Measurements from ENCODE around the gene WDR55. TPM values are rescaled to one million over a fixed set of nuclear protein-coding genes. Genes with fewer than 3 reads are reported as not detected.

The WDR55 gene
- total RNA-seq, 4 donors from 2014 or later, result 33.3 to 76.6 (median 36.1) TPM

GRCh38 chr5:140628711-140629110 lies 36.0 kb upstream of the WDR55 start:
- Histone ChIP-seq H3K27me3 (no peaks in the 10 kb centered on the region), H3K36me3 (no peaks in the 10 kb centered on the region), H3K4me3 (no peak overlapping the region), H3K9me3 (no peaks in the 10 kb centered on the region), H3K4me1 (peaks cover 5 to 25% (median 13%) of the 10 kb centered on the region in 4 donors), H3K27ac (no peak overlapping the region)
- intact Hi-C loops (cut with DNase I; ENCODE audit: low total_unique reads), result no loop called here
- in situ Hi-C loops (cut with MboI; ENCODE audit: low pct_ligation_motif_present in 1 of 4, low pct_unique_long_range_greater_than_20kb in 1 of 4, low sequenced_read_pairs in 3 of 4), result no loop called here
- TF ChIP-seq POLR2AphosphoS5 (IDR thresholded peaks at IDR 0.05), result no peak
- TF ChIP-seq EP300 (IDR thresholded peaks at IDR 0.05; ENCODE audit: low read depth), result no peak
- TF ChIP-seq CTCF (IDR thresholded peaks at IDR 0.05), result no peak
- no peak for TF ChIP-seq POLR2A (IDR thresholded peaks at IDR 0.05)
- 42% methylated on average over 1 of the region's 1 CpG; no CpG with 5 or more reads in 1 of the 2 donors for WGBS, 2 donors (ENCODE audit: low coverage in 1 of 2)
- DNase-seq, result no peak

GRCh38 chr5:140630292-140631035 lies 34.2 kb upstream of the WDR55 start:
- Histone ChIP-seq H3K27ac (peak overlapping the region; percentile 78 to 82 (median 82)), H3K36me3 (no peaks in the 10 kb centered on the region), H3K4me3 (peak overlapping the region in 1 of 4 donors; percentile 16), H3K4me1 (peaks cover 5 to 30% (median 13%) of the 10 kb centered on the region in 4 donors), H3K9me3 (no peaks in the 10 kb centered on the region), H3K27me3 (no peaks in the 10 kb centered on the region)
- DNase-seq, result no peak
- intact Hi-C loops (cut with DNase I; ENCODE audit: low total_unique reads), result loop anchor here (10.0 kb wide), 1 partner anchor 226 kb away; the partner anchor contains the start of gene ANKHD1
- in situ Hi-C loops (cut with MboI; ENCODE audit: low pct_ligation_motif_present in 1 of 4, low pct_unique_long_range_greater_than_20kb in 1 of 4, low sequenced_read_pairs in 3 of 4), result loop anchor here in 3 of 4 donors (10.0 kb wide), 2 partner anchors 56 to 66 kb away; partner anchors contain the start of genes APBB3 (in 2 of the 3) and SLC35A4 (in 2 of the 3)
- WGBS, 2 donors (ENCODE audit: low coverage in 1 of 2), result 67% methylated on average over 2 of the region's 2 CpGs; no CpG with 5 or more reads in 1 of the 2 donors
- TF ChIP-seq CTCF (IDR thresholded peaks at IDR 0.05) (no peak), POLR2A (IDR thresholded peaks at IDR 0.05) (no peak), EP300 (IDR thresholded peaks at IDR 0.05; ENCODE audit: low read depth) (no peak), POLR2AphosphoS5 (IDR thresholded peaks at IDR 0.05) (no peak)

GRCh38 chr5:140631036-140631417 lies 33.7 kb upstream of the WDR55 start:
- Histone ChIP-seq H3K4me3 (peak overlapping the region in 1 of 4 donors; percentile 62), H3K27me3 (no peaks in the 10 kb centered on the region), H3K27ac (peak overlapping the region; percentile 78 to 82 (median 82)), H3K36me3 (no peaks in the 10 kb centered on the region), H3K9me3 (no peaks in the 10 kb centered on the region), H3K4me1 (peaks cover 5 to 30% (median 13%) of the 10 kb centered on the region in 4 donors)
- TF ChIP-seq EP300 (IDR thresholded peaks at IDR 0.05; ENCODE audit: low read depth) (no peak), POLR2A (IDR thresholded peaks at IDR 0.05) (peak; percentile 16)
- WGBS, 2 donors (ENCODE audit: low coverage in 1 of 2), result 56 to 85% methylated on average over 2 to 4 of the region's 4 CpGs
- intact Hi-C loops (cut with DNase I; ENCODE audit: low total_unique reads) (loop anchor here (10.0 kb wide), 1 partner anchor 226 kb away; the partner anchor contains the start of gene ANKHD1), in situ Hi-C loops (cut with MboI; ENCODE audit: low pct_ligation_motif_present in 1 of 4, low pct_unique_long_range_greater_than_20kb in 1 of 4, low sequenced_read_pairs in 3 of 4) (loop anchor here in 3 of 4 donors (10.0 kb wide), 2 partner anchors 56 to 66 kb away; partner anchors contain the start of genes APBB3 (in 2 of the 3) and SLC35A4 (in 2 of the 3))
- DNase-seq, result no peak

GRCh38 chr5:140631831-140632365 lies 32.8 kb upstream of the WDR55 start:
- no peaks in the 10 kb centered on the region for H3K36me3 ChIP-seq
- peak overlapping the region; percentile 17 to 62 (median 44) for H3K4me3 ChIP-seq
- intact Hi-C loops (cut with DNase I; ENCODE audit: low total_unique reads) (loop anchor here (10.0 kb wide), 1 partner anchor 227 kb away; the partner anchor contains the start of gene ANKHD1), in situ Hi-C loops (cut with MboI; ENCODE audit: low pct_ligation_motif_present in 1 of 4, low pct_unique_long_range_greater_than_20kb in 1 of 4, low sequenced_read_pairs in 3 of 4) (loop anchor here in 3 of 4 donors (10.0 kb wide), 2 partner anchors 57 to 67 kb away; partner anchors contain the start of genes APBB3 (in 2 of the 3) and SLC35A4 (in 2 of the 3))
- peak; percentile 49 for DNase-seq
- peak; percentile 40 for TF ChIP-seq POLR2A (IDR thresholded peaks at IDR 0.05)
- TF ChIP-seq POLR2AphosphoS5 (IDR thresholded peaks at IDR 0.05), result peak in 2 of 3 donors; percentile 3 to 39
- TF ChIP-seq EP300 (IDR thresholded peaks at IDR 0.05; ENCODE audit: low read depth), result no peak
- peaks cover 5 to 30% (median 13%) of the 10 kb centered on the region in 4 donors for H3K4me1 ChIP-seq
- no peaks in the 10 kb centered on the region for H3K9me3 ChIP-seq
- H3K27me3 ChIP-seq, result no peaks in the 10 kb centered on the region
- peak overlapping the region; percentile 78 to 82 (median 82) for H3K27ac ChIP-seq
- 5% methylated on average over 23 of the region's 36 CpGs; no CpG with 5 or more reads in 1 of the 2 donors for WGBS, 2 donors (ENCODE audit: low coverage in 1 of 2)
